Measurements from ENCODE around the gene ARPC5. TPM values are rescaled to one million over a fixed set of nuclear protein-coding genes. Genes with fewer than 3 reads are reported as not detected.

ARPC5 gene
- total and polyA plus RNA-seq, 2 of the 8 experiments (the other 6 are each of a cell fraction or from before 2014, with no cell fraction given), result 24.0 to 60.8 TPM

GRCh38 chr1:183638649-183639387 is 3.2 kb upstream of the ARPC5 start (continued):
- no peak for TF ChIP-seq CHD7 (IDR thresholded peaks at IDR 0.05; ENCODE audit: insufficient replicate concordance, low read length)
- no peak for TF ChIP-seq CHD2 (IDR thresholded peaks at IDR 0.05; ENCODE audit: low read length)
- TF ChIP-seq GTF2F1 (IDR thresholded peaks at IDR 0.05; ENCODE audit: borderline replicate concordance, low read depth, low read length), result no peak
- no peak for TF ChIP-seq TCF12 (IDR thresholded peaks at IDR 0.05; ENCODE audit: low read depth, low read length)
- no peak for TF ChIP-seq POLR2A (IDR thresholded peaks at IDR 0.05; ENCODE audit: control extremely low read depth in 1 of 2, low read depth in 2 of 2, low read length in 2 of 2)
